HUES6 (cell line): ENCODE results near the gene XIRP2.

Experiments used
- H3K27ac ChIP-seq: 2 replicates; pipeline ENCODE4 v1.7.0; 2013; ENCODE audit warnings: low read depth, mild to moderate bottlenecking, low read length, inconsistent platforms
- H3K27me3 ChIP-seq: 2 replicates; pipeline ENCODE4 v1.6.1; 2013; ENCODE audit warnings: low read length; ENCODE audit not compliant: control insufficient read depth, insufficient read depth
- H3K36me3 ChIP-seq: 2 replicates; pipeline ENCODE4 v1.6.1; 2013; ENCODE audit warnings: low read length; ENCODE audit not compliant: control insufficient read depth, insufficient read depth
- H3K4me1 ChIP-seq: 2 replicates; pipeline ENCODE4 v1.6.1; 2013; ENCODE audit warnings: low read length; ENCODE audit not compliant: control insufficient read depth, insufficient read depth
- H3K4me3 ChIP-seq: 2 replicates; pipeline ENCODE4 v1.5.1; 2013; ENCODE audit warnings: low read depth, low read length
- H3K9ac ChIP-seq: one replicate; pipeline ENCODE4 v1.6.1; 2013; ENCODE audit warnings: mild to moderate bottlenecking, low read length
- H3K9me3 ChIP-seq: 2 replicates; pipeline ENCODE4 v1.6.1; 2013; ENCODE audit warnings: low read depth, low read length; ENCODE audit not compliant: control insufficient read depth, insufficient read depth

Gene XIRP2, protein sequence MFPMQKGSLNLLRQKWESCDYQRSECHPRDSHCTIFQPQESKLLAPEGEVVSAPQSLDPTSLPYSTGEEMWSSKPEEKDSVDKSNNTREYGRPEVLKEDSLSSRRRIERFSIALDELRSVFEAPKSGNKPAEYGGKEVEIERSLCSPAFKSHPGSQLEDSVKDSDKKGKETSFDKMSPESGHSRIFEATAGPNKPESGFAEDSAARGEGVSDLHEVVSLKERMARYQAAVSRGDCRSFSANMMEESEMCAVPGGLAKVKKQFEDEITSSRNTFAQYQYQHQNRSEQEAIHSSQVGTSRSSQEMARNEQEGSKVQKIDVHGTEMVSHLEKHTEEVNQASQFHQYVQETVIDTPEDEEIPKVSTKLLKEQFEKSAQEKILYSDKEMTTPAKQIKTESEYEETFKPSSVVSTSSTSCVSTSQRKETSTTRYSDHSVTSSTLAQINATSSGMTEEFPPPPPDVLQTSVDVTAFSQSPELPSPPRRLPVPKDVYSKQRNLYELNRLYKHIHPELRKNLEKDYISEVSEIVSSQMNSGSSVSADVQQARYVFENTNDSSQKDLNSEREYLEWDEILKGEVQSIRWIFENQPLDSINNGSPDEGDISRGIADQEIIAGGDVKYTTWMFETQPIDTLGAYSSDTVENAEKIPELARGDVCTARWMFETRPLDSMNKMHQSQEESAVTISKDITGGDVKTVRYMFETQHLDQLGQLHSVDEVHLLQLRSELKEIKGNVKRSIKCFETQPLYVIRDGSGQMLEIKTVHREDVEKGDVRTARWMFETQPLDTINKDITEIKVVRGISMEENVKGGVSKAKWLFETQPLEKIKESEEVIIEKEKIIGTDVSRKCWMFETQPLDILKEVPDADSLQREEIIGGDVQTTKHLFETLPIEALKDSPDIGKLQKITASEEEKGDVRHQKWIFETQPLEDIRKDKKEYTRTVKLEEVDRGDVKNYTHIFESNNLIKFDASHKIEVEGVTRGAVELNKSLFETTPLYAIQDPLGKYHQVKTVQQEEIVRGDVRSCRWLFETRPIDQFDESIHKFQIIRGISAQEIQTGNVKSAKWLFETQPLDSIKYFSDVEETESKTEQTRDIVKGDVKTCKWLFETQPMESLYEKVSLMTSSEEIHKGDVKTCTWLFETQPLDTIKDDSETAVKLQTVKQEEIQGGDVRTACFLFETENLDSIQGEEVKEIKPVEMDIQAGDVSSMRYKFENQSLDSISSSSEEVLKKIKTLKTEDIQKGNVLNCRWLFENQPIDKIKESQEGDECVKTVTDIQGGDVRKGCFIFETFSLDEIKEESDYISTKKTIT (N-terminal part only)

DNA sequence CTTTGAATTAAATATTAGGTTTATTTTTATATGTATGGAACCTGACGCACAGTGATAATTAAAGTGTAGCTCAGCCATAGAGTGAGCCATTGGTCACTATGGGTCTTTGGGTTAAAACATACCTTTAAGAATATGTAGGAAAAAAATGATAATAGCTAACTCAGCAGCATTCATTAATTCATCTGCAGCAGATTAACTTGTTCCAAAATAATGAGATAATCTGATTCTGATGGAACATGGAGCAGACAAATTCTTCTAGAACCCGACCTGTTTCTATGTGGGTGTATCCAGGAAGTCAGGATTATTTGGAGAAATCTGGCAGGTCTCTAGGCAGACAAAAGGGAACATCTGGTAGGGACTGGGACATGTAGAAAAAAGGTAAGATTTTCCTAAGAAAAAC, at the start of gene XIRP2:
Gene XIRP2, plus strand, starts transcription at position 301 of the 400 bp plus-strand sequence. CDS start 15,003 bp downstream, outside the sequence.
- Histone ChIP-seq H3K36me3 (no peaks in the 10 kb centered on the region), H3K9me3 (no peaks in the 10 kb centered on the region), H3K27ac (no peak within 1 kb of the TSS), H3K4me3 (no peak within 1 kb of the TSS), H3K27me3 (no peaks in the 10 kb centered on the region), H3K9ac (no peak within 1 kb of the TSS), H3K4me1 (peaks cover 10% of the 10 kb centered on the region)

DNA sequence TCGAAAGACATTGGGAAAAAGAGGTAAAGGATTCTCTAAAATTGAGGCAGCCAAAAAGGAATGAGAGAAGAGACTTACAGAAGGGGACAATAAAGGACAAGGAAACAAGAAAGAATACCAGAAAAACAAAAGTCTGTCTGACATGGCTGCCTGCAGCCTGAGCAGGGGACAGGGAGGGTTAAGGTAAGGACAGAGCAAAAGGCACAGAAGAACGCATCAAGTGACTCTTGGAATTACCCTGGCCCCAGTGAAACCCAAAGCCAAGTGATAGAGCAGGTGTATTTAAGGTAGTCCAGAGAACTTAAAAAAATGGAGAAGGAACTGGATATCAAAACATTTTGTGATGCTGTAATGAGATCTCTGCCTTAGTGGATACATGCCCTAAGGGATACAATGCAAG, 47.1 kb upstream of the XIRP2 start:
- Histone ChIP-seq H3K9me3 (no peaks in the 10 kb centered on the region), H3K36me3 (no peaks in the 10 kb centered on the region), H3K27ac (peak overlapping the region; percentile 70)

DNA sequence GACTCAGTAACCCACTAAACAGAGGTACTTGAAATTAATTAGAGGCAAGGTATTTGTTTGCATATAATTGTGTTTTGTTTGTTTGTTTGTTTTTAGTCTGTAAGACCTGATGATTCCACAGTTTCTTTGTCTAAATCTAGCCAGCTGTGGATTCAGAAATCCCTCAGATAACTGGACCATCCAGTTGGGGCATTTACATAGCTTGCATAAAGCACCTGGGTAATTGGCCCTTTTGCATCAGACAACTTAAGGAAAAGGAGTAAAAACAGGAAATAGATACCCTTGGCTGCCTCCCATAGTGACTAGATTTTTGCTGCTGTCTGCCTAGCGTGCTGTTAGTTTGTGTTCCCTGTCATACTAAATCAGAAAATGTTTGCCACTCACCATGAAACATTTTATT, 46.6 kb upstream of the XIRP2 start:
- Histone ChIP-seq H3K9ac (no peak overlapping the region), H3K36me3 (no peaks in the 10 kb centered on the region), H3K9me3 (no peaks in the 10 kb centered on the region), H3K27me3 (no peaks in the 10 kb centered on the region), H3K4me3 (no peak overlapping the region), H3K4me1 (peaks cover 14% of the 10 kb centered on the region), H3K27ac (peak overlapping the region; percentile 70; the same call in 1 of the 2 replicates)

More for the DNA sequence above, 47.1 kb upstream of the XIRP2 start:
- H3K4me1 ChIP-seq = peaks cover 14% of the 10 kb centered on the region
- no peaks in the 10 kb centered on the region for H3K27me3 ChIP-seq
- H3K4me3 ChIP-seq = no peak overlapping the region
- no peak overlapping the region for H3K9ac ChIP-seq

DNA sequence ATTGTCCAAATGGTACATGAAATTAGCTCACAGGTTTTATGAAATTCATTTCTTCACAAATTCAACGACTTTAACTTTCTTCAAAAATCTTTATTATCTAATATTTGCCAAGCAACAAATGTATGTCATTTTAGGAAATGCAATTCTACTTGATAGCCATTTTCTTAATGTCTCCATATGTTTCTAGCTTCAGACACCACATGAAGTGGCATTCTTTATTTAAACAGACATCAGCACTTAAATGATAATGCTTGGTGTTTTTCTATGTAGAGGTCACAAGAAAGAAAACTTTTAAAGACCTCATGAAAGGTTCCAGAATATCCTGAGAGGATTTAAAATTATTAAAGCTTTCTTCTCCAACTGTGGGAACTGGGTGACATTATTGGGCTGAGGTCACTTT, 44.2 kb upstream of the XIRP2 start:
- Histone ChIP-seq H3K27ac (no peak overlapping the region), H3K9me3 (no peaks in the 10 kb centered on the region), H3K36me3 (no peaks in the 10 kb centered on the region), H3K4me1 (peaks cover 14% of the 10 kb centered on the region), H3K9ac (no peak overlapping the region), H3K4me3 (no peak overlapping the region), H3K27me3 (no peaks in the 10 kb centered on the region)

DNA sequence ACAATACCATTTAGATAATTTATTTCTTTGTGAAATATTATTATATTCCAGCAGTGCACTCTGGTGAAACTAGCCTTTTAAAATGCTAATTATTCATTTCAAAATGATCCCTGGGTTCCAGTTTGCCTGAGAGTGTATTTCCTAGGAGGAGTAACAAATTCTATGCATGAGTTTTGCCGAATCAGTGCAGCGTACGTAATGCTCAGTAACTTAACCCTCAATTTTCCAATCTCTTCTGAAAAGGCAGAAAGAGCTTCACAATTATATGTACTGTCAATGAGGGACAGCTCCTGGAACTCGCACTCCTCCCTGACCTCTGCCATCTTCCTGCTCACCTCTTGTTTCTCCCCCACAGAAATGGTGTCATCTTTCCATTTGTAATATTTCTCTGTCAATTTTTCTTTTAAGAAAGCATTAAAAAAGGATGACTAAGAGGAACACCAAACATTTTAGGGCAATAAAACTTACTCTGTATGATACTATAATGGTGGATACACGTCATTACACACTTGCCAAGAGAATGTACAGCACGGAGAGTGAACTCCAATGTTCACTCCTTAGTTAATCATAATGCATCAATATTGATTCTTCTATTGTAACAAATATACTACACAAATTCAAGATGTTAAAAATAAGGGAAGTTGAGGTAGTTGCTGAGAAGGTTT, 25.7 kb upstream of the XIRP2 start:
- Histone ChIP-seq H3K4me3 (no peak overlapping the region), H3K4me1 (no peaks in the 10 kb centered on the region), H3K27ac (no peak overlapping the region), H3K27me3 (no peaks in the 10 kb centered on the region), H3K36me3 (no peaks in the 10 kb centered on the region), H3K9me3 (no peaks in the 10 kb centered on the region), H3K9ac (no peak overlapping the region)

DNA sequence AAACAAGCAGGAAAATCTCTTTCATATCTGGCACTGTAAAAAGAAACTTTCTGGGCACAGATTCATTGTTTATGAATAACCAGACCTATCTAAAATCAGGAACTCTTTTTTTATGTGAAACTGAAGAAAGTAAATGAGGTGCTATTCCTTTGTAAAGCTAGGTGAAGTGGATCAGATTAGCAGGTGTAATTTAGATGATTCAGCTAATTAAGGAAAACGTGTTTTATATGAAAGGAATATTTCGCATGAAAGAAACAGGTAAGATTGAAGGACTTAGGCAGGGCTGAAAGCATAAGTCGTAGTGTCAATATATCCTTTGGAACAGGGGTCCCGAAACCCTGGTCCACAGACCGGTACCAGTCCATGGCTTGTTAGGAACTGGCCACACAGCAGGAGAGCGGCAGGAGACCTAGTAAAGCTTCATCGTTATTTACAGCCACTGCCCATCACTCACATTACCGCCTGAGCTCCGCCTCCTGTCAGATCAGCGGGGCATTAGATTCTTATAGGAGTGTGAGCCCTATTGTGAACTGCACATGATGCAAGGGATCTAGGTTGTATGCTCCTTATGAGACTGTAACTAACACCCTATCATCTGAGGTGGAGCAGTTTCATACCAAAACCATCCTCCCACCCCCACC, 20.3 kb upstream of the XIRP2 start:
- Histone ChIP-seq H3K36me3 (no peaks in the 10 kb centered on the region), H3K4me1 (no peaks in the 10 kb centered on the region), H3K4me3 (no peak overlapping the region), H3K27ac (no peak overlapping the region), H3K9me3 (no peaks in the 10 kb centered on the region), H3K27me3 (no peaks in the 10 kb centered on the region), H3K9ac (no peak overlapping the region)

DNA sequence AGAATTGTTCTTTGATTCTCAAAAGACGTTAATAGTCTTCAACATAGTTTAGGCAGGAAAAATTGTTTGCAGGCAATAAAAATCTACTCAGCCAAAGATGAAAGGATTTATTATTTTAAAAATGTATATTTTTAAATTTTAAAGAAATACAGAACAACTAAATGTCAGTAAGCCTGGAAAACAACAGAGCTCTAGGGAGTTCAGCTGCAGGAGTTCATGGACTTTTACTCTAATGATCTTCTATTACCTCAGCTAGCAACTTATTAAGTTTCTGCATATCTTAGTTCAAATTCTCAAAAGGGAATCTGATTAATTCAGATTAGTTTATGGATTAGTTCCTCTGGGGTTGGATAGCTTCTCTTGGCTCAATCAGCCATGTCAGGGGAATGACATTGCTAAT, 17.9 kb upstream of the XIRP2 start:
- H3K36me3 ChIP-seq = no peaks in the 10 kb centered on the region
- no peak overlapping the region for H3K27ac ChIP-seq
- H3K9ac ChIP-seq = no peak overlapping the region
- no peak overlapping the region for H3K4me3 ChIP-seq
- no peaks in the 10 kb centered on the region for H3K27me3 ChIP-seq
- no peaks in the 10 kb centered on the region for H3K4me1 ChIP-seq
- no peaks in the 10 kb centered on the region for H3K9me3 ChIP-seq

DNA sequence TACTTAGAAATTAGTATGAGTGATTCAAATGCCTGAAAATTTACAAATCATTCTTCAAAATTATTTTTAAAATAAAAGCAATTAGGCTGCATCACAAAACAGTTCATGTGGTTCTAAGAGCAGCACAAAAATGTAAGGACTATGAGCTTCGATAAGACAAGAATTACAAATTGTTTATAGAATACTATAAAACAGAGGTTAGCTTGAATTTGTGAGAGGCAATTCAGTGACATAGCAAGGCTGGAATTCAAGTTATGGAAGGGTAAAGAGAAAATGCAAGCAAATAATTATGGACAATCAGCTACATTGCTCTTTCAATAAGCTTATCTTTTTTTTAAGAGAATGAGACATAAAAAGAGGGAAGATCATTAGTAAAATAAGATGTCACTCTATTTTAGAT, 7.1 kb upstream of the XIRP2 start:
- no peak overlapping the region for H3K27ac ChIP-seq
- no peak overlapping the region for H3K4me3 ChIP-seq
- no peaks in the 10 kb centered on the region for H3K4me1 ChIP-seq
- no peak overlapping the region for H3K9ac ChIP-seq
- no peaks in the 10 kb centered on the region for H3K27me3 ChIP-seq
- no peaks in the 10 kb centered on the region for H3K36me3 ChIP-seq
- no peaks in the 10 kb centered on the region for H3K9me3 ChIP-seq

DNA sequence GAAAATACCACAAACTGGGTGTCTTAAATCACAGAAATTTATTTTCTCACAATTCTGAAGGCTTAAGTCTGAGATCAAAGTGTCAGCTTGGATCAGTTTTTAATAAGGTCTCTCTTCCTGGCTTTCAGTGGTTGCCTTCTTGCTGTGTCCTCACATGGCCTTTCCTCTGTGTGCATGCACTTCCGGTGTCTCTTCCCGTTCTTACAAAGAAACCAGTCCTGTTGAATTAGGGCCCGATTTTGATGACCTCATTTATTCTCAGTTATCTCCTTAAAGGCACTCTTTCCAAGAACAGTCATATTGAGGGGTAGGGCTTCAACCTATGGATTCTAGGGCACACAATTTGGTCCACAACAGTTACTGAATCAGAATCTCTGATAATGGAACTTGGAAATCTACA, 5.4 kb upstream of the XIRP2 start:
- Histone ChIP-seq H3K36me3 (no peaks in the 10 kb centered on the region), H3K4me1 (no peaks in the 10 kb centered on the region), H3K27ac (no peak overlapping the region), H3K27me3 (no peaks in the 10 kb centered on the region), H3K9ac (no peak overlapping the region), H3K4me3 (no peak overlapping the region), H3K9me3 (no peaks in the 10 kb centered on the region)

DNA sequence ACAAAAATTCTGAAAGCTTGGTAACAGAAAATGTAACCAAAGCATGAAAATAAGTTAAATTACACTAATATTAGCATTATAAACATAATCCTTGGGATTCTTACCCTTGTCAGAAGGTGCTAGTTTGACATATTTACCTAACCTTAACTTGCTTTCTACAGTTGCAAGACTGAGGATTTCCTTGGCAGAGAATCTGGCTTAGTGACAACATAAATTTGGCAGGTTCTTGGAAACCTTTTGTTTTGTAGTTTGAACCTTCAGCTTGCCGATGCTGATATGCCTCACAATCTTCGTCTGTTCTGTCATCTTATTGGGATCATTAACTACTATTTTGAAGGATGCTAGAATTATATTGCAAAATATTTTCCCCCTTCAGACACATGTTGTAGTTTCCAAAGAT, 3.4 kb downstream of the XIRP2 start:
- H3K27ac ChIP-seq = no peak overlapping the region
- no peak overlapping the region for H3K4me3 ChIP-seq
- no peak overlapping the region for H3K9ac ChIP-seq
- no peaks in the 10 kb centered on the region for H3K9me3 ChIP-seq
- H3K36me3 ChIP-seq = no peaks in the 10 kb centered on the region
- no peaks in the 10 kb centered on the region for H3K27me3 ChIP-seq
- peaks cover 10% of the 10 kb centered on the region for H3K4me1 ChIP-seq
